ENCODE results near the gene HEYL.

The HEYL gene

GRCh38 chr1:39637361-39637760, 2.1 kb downstream of the HEYL start:
- no peak for DNase-seq (ENCODE audit: low spot score)

GRCh38 chr1:39635871-39636210, 3.6 kb downstream of the HEYL start:
- DNase-seq (ENCODE audit: low spot score) = no peak

GRCh38 chr1:39635205-39635870, 4.1 kb downstream of the HEYL start:
- no peak for DNase-seq (ENCODE audit: low spot score)

- no peak for DNase-seq (ENCODE audit: low spot score)
Observed at GRCh38 chr1:39633422-39633821, 6.0 kb downstream of the HEYL start.

- DNase-seq (ENCODE audit: low spot score) = no peak
Observed at GRCh38 chr1:39632682-39633417, 6.6 kb downstream of the HEYL start.

DNA sequence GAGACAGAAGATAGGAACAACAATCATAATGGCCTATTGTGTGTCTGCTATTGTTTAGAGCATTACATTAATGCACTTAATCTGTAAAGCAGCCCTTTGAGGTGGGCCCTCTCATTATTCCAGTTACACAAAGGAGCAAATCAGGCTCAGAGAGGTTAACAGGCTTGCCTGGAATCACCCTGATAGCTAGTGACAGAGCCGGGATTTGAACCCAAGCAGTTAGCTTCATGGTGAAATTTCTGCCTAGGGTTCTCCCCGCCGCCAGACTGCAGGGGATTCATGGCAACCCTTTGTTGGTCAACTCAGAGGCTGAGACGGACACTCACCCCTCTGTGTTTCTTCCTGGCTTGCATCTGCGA, 7.1 kb downstream of the HEYL start:
- no peak for DNase-seq (ENCODE audit: low spot score)

DNA sequence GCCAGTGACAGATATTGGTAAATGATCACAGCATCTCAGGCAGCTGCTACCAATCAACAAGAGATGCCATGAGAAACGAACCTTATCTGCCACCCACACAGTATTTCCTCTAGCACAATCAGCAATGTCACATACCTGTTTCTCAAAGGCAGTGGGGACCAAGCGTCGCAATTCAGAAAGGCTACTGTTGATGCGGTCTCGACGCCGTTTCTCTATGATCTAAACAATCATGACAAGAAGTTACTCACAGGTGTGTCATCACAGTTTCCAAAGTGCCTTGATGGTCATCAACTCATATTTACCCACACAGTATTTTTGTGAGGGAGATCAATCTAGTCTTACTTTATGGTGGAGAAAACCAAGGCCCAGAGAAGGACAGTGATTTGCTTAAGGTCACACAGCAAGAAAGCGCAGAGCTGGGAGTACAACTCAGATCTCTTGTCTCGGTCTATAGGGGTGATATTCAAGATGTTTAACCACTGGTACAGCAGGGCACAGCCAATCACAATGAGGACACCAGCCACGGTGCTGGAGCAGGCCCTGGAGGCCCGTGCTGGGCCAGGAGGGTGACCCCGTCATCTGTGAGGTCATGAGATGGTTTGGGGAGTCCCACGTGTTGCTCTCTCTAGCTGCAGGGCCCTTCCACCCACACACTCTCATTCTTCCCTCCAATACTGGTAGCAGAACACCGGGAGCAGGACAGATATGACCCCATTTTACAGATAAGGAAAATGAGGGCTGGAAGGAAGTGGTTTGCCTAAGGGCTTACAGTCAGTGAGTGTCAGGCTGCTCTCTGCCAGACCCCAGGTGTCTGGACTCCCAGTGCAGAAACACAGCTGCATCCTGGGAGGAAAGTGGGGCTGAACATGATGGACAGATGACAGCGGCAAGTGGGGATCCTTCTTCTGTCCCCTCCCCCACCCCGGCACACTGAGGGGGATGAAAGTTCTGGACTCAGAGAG, 7.8 kb downstream of the HEYL start:
- peak; percentile 35 for DNase-seq (ENCODE audit: low spot score)

DNA sequence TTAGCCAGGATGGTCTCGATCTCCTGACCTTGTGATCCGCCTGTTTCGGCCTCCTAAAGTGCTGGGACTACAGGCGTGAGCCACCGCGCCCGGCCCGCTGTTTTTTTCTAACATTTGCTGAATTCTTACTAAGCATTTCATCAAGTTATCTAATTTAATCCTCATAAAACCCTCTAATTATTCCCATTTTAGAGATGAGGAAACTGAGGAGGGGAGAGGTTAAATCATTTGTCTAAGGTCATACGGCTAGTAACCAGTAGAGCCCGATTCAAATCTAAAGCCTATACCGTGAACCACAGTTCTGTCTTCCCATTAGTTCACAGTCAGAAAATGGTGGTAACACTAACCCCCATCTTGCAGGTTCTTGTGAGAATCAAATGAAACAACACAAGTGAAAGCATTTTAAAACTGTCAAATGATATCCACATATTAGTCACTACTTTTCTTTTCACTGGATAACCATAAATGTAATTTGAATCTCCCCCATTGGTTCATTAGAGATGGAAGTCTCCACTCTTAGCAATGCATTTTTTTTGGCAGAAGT, 10.6 kb downstream of the HEYL start:
- DNase-seq (ENCODE audit: low spot score) = no peak

DNA sequence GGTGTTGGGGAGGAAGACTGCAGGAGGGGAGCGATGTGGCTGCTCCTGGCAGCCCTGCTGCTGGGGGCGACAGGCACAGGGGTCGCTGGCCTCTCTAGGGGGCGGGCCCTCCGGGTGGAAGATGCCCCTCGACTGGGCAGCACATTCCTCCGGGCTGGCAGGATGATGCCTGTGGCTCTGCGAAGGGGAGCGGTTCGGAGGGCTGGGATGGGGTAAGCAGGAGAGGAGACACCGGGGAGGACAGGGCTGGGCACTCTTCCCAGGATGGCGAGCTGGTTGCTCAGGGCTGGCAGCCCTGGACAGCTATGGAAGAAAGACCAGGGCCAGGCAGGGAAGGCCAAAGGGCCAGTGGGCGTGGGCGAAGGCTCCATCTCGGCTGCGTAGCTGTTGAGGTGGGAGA, 12.8 kb downstream of the HEYL start:
- DNase-seq (ENCODE audit: low spot score) = no peak

- DNase-seq (ENCODE audit: low spot score) = no peak
Observed at GRCh38 chr1:39625462-39626273, 13.8 kb downstream of the HEYL start.

DNA sequence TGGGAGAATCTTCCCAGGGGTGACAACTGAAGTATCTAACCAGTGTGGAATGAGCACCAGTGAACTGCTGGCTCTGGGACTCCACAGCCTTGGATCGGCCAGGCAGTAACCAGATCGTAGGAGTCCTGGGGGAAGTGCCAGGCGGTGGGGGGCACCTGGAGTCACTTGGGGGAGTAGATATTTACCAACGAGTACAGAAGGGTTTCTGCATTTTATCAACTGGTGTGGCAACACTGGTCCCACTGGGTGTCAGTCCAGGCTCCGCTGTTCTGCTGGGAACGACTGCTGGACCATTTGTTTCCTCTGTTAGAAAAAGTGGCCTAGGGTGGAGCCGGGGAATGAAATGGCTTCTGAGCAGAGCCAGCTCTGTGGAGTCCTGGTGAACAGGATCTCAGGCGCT, 14.4 kb downstream of the HEYL start:
- no peak for DNase-seq (ENCODE audit: low spot score)

DNA sequence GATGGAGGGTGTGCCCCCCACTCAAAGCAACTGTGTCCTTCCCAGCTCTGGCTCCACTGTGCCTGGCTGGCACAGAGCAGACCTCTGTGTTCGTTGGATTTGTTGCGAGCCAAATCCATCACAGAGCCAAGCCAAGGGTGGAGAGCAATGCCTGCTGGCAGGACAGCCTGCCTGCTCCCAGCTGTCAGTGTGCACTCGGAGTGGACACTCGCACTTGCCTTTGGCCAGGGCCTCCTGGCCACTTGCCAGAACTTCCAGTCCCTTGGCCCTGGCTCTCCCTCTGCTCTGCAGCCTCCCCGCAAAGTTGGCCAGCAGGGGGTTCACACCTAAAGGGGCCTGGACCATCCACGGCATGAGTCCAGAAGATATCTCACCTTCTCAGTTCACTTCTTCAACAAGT, 16.4 kb downstream of the HEYL start:
- DNase-seq (ENCODE audit: low spot score) = no peak

DNA sequence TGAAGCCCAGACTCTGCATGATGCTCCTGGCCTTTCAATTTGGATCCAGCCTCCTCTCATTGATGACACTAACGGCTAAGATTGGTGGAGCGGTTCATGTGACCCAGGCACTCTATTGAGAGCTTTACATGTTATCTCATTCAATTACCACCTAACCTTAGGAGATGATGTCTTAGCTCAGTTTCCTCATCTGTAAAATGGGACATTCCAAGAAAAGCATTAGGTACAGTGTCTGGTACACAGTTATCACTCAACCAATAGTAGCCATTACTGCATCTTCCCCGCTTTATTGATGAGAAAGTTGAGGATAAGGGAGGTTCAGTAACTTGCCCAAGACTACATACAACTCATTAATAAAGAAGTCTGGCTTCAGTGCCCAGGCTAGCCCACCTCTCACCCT, 17.0 kb downstream of the HEYL start:
- DNase-seq (ENCODE audit: low spot score) = no peak

DNA sequence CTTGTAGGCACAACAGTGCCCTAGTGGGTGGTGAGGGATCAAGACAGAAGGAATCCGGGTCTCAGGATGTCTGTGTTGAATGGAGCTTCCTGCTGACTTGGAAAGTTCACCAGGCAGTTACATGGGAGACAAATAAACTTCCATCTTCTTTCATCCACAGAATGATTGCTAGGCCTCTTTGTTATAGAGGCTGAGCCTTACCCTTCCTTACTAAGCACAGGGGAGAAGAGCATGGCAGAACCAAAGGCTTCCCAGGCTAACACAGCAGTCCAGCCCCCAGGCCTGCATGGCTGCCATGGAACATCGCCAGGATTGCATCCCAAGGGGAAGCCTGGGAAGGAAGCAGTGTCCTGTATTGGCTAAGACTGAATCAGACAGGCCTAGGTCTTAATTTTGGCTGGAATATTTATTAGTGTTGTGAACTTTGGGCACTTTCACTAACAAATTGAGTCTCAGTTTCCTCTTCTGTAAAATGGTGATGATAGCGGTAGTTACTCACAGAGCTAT, 18.7 kb downstream of the HEYL start:
- DNase-seq (ENCODE audit: low spot score) = no peak

DNA sequence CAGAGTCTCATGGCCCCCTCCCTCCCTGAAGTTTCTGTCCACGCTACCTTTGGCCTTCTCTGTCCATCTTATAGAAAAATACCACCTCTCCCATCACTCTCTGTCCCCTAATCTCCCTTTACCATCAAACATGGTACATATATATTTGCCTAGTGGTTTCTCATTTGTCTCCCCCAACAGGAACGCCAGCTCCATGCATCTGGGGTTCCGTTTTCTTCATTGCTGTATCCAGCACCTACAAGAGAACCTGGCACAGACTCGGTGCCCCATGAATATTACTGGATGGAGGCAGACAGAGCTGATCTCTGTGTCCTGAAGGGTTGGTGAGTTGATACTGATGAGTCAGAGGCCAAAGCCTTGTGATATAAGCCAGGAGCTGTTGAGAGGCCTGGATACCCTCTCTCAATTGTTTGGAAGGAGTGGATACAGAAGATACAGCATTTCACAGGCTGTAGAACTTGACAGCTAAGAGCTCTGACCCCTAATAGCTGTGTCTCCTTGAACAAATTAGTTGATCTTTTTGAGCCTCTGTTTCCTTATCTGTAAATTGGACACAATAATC, 21.9 kb downstream of the HEYL start:
- no peak for DNase-seq (ENCODE audit: low spot score)

GRCh38 chr1:39615086-39615673, 24.3 kb downstream of the HEYL start:
- DNase-seq (ENCODE audit: low spot score) = no peak

- DNase-seq (ENCODE audit: low spot score) = no peak
Observed at GRCh38 chr1:39614488-39614887, 25.0 kb downstream of the HEYL start.

GRCh38 chr1:39613250-39613649, 26.2 kb downstream of the HEYL start:
- no peak for DNase-seq (ENCODE audit: low spot score)

DNA sequence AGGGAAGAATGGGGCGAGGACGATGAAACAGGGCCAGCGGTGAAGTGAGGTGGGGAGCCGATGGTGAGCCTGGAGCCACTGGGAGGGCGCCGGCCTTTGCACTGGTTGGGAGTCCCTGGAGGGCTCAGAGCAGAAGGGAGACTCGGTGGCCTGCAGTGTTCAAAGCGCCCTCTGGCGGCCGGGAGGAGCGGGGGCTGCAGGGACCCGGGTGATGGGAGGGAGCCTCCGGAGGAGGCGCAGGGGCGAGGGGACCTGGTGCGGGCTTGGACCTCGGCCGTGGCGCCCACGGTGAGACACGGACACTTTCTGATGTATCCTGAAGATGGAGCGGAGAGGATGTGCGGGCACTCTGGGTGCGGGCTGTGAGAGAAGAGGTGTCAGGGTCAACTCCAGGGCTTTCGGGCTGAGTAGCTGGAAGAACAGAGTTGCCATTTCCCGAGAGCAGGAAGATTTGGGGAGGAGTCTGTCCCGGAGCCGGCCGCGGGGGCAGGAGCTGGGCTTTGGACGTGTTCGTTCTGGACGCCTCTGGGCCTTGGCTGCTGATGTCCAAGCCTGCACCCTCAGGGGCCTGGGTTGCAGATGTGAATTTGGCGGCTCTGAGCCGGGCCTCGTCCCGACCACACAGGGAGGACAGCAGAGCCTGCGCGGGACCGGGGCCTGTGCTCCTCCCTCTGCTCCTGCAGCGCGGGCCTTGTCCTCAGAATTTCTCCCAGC, 29.7 kb downstream of the HEYL start:
- DNase-seq (ENCODE audit: low spot score) = peak; percentile 54

DNA sequence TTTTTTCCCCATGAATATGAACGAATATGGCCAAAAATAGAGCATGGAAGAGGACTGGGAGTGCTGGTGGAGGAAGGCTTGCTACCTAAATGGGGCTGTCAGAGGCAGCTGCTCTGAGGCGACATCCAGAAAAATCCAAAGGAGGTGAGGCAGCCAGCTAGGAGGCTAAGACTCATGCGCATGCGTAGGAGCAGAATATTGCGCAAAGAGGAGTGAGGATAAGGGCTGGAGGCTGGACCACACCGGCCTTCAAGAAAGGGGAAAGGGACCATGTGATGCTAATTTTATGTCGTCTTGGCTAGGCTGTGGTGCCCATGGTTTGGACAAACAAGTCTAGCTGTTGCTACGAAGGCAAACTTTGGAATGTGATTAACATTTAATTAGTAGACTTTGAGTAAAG, 30.5 kb downstream of the HEYL start:
- DNase-seq (ENCODE audit: low spot score) = no peak

Measured in RKO (cell line).